CD4-positive, alpha-beta T cell treated with Interleukin-17A for 4 hours (primary cell): ENCODE results near the gene RTF1.

Source experiments
- DNase-seq: peaks from one replicate; pipeline ENCODE4 v3.0.0-alpha.2; 2020; ENCODE audit warnings: mixed read lengths

RTF1 gene

DNA sequence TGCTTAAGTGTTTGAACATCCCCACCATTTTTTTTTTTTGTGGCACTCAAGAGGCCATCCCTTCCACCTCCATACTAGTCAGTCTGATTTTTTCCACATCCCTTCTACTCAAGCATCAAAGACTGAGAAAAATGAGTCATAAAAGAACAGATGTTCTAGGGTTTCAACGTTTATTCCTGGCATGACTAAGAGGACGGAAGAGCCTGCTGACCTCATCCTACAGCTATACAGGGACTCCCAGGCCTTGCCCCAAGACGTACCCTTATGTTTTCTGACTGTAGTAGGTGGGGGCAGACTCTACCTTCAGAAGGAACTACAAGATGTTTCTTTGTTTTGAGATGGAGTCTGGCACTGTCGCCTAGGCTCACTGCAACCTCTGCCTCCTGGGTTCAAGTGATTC is 73.5 kb downstream of the RTF1 start:
- DNase-seq = peak; percentile 50

DNA sequence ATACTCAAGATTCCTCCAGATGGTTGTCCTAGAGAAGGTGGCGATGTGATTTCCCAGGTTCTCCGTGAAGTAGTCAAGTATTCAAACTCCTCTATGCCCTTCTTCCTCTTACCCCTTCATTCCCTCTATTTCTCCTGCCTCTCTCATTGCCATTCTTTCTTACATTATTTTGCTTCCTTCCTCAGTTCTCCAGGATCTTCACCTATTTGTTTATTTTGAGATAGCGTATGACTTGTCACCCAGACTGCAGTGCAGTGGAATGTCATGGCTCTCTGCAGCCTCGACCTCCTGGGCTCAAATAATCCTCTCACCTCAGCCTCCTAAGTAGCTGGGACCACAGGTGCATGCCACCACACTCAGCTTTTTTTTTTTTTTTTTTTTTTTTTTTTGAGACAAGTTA is 75.0 kb downstream of the RTF1 start:
- no peak for DNase-seq

DNA sequence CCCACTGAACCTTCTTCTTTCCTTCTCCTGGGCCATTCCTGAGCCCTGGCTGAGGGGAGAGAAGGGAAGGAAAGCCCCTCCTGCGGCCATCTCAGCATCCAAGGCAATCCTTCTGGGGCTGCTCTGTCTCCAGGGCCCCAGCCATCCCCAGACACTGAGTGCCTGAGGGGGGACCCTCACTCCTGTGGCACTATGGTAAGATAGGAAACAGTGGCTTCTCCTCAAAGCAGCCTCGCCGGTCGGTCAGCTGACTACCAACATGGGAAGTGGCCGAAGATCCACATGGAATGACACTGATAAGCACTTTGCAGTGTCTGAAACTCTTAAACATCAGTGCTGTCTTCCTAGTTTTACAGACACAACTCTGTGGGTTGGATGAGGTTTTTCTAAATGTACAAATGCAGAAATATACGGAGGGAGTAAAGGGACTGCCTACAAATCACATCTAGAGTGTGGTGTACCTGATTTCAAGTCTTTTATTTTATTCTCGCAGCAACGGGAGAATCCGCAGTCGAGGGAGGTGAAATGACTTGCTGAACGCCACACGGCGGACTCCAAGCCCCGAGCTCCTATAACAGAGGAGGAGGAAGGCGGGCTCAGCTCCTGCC is 75.8 kb downstream of the RTF1 start:
- no peak for DNase-seq

DNA sequence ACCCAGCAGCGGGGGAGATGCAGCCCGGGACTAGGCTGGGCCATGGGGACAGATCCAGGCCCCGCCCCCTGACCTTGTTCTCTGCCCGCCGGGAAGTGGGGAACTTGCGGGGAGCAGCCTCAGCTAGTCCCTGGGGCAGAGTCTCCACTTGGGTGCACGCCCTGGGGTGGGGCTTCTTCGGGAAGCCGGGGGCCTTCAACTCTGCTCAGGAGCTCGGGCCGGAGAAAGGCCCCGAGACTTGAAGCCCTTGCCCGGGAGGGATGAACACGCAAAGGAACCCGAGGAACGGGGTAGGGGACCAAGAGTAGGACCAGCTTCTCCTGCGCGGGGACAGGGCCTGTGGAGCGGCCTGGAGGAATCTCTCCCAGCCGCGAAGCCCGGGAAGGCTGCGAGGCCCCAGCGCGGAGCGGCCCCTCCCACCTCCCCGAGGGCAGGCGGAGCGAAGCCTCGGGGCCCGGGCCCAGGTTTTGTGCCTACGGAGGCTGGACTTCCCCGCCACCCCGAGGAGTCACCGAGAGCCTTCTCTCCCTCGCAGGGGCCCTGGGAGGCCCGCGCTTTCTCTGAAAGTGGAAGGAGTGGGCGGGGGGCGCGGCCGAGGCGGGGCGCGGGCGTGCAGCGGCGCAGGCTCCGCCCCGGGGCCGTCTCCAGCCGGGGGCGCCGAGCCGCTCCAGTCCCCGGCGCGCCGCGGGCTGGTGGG is 76.5 kb downstream of the RTF1 start, which contains the start of gene ITPKA:
TSS of gene ITPKA (plus strand) at position 670 of the 697 bp plus-strand sequence. CDS start 54 bp downstream, outside the sequence.
- peak; percentile 87 for DNase-seq

DNA sequence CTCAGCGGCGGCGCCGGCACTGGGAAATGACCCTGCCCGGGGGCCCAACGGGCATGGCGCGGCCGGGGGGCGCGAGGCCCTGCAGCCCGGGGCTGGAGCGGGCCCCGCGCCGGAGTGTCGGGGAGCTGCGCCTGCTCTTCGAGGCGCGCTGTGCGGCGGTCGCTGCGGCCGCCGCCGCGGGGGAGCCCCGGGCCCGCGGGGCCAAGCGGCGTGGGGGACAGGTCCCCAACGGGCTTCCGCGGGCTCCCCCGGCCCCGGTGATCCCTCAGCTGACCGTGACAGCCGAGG is 77.0 kb downstream of the RTF1 start:
- no peak for DNase-seq

DNA sequence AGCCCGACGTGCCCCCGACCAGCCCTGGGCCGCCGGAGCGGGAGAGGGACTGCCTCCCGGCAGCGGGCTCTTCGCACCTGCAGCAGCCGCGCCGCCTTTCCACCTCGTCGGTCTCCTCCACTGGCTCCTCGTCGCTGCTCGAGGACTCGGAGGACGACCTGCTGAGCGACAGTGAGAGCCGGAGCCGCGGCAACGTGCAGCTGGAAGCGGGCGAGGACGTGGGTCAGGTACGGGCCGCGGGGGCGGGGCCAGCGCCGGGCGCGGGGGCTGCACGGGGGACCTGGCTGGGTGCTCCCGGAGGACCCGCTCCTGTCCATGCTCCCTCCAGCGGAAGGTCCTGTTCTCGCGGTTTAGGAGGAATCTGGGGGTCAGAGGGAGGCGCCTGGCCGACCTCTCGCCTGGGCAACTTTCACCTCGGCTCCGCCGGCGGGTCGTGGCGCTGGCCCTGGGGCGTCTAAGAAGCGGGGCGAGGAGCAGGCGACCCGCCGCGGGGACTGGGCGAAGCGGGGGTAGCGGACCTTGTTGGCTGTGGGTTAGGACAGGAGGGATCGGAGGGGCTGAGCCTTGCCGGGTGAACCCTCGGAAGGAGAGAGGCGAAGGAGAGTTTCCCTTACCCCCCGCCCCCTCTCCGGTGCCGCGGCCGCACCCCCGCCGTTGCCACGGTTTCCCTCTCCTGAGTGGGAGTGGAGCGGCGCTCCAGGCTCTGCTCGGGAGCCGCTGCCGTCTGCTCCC is 77.5 kb downstream of the RTF1 start:
- peak; percentile 48 for DNase-seq

DNA sequence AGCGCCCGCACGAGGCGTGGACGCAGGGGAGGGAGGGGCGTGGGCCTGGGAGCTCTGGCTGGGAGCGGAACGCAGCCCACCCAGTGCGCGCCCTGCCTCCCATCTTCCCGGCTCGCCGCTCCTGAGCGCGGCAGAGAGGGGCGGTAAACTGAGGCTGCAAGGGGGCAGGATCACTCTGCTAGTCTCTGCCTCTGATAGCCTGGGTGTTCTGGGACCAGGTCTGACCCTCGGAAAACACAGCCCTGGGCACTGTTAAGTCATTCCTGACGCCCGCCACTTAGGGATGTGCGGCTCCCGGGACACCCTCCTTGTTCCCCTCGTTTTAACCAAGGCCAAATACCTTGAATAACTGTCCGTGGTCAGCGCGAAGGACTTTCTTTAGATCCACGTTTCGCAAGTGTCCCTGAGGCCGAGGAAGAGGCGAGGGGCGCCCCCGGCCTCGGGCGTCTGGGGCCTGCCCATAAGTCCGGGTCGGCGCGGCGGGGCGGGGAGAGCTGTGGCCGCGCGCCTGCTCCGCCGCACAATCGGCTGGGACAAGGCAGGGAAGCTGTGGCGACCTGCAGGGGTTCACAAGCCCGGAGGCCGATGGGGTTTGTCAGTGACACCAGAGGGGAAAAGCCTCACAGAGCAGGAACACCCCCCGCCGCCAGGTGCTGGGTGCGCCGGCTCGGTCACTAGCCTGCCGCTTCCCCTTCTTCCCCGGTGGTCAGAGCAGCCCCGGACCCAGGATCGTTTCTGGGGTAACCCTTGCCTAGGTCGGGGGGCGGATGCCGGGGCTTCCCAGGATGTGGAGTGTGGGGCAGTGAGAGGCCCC is 78.2 kb downstream of the RTF1 start:
- peak; percentile 53 for DNase-seq

DNA sequence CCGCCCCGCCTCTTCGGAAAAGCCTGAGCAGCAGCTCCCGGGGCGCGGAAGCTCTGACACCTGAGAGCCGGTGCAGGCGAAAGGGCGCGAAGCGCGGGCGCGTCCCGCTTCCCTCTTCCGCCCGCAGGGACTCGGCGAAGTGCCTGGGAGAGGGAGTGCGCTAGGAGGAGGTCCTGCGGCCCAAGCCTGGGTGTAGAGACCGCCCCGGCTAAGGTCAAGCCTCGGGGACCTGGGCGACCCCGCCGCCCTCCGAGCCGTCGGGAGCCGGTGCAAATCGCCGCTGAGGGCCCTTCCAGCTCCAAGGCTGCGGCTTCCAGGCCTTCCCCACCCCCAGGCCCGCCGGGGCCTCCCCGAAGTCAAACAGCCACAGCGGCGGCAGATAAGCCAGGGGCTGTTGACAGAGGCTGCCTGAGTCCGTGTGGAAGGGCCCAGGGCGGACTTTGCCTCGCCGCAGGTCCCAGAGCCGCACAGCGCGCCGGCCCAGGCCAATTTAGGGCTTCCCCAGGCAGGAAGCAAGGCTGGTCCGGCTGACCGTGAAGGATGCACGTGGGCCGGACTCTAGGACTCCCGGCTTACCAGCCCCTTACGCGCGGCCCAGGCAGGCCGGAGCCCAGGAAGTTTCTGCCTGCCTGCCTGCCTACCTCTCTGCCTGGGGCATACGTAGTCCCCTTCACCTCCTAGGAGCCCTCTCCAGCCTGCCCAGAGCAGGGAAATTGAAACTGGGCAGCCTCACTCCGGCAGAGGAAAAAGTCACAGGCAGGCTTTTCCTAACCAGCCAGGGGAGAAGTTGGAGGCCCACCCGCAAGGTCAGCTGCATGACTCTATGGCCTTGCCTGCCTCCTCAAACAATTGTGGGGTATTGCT is 79.1 kb downstream of the RTF1 start:
- no peak for DNase-seq

DNA sequence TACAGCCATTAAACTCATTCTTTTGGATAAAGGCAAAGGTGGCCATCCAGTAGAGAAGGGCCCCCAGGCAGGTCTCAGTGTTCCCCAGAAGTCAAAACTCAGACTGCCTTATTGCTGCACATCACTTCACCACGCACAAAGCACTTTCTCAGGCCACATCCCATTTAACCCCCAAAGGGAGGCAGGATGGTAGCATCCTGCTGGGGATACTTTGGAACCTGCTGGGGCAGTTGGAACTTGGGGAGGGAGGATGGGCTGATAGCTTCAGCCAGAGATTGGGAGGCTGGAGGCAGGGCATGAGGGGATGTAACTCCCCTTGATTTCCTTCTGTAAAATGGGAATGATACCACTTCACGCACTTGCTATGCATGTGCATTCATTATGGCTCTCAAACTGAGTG is 81.8 kb downstream of the RTF1 start:
- DNase-seq = no peak

DNA sequence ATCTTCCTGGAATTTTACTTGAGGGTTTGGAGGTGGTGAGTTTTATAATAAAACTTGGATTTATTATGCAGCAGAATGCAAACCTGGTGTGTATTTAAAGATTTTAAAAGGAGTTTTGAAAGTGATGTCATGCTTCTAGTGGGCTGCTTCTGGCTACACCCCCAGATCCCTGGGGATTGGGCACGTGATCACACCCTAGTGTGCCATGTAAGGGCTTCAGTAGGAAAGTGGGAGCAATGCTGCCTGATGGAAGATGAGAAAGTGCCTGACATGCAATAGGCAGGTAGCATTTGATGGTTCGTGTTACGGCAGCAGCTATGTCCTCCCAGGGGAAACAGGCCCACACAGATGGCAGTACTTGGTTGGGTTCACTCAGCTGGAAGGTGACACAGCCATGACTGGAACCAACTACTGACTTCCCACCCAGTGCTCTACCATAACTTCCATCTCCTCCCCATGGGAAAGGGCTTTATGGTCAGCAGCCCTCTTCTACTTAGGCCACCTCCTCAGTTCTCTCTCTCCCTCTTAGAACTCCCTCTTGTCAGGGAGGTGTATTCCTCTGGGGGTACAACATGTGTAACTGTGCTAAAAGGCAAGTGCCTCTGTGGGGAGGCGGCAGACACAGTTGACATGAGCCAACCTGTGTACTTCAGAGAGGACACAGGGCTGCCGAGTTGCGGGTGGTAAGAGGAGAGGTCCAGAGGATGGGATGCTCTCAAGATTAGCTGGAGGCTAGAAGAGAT is 82.4 kb downstream of the RTF1 start:
- DNase-seq = no peak

DNA sequence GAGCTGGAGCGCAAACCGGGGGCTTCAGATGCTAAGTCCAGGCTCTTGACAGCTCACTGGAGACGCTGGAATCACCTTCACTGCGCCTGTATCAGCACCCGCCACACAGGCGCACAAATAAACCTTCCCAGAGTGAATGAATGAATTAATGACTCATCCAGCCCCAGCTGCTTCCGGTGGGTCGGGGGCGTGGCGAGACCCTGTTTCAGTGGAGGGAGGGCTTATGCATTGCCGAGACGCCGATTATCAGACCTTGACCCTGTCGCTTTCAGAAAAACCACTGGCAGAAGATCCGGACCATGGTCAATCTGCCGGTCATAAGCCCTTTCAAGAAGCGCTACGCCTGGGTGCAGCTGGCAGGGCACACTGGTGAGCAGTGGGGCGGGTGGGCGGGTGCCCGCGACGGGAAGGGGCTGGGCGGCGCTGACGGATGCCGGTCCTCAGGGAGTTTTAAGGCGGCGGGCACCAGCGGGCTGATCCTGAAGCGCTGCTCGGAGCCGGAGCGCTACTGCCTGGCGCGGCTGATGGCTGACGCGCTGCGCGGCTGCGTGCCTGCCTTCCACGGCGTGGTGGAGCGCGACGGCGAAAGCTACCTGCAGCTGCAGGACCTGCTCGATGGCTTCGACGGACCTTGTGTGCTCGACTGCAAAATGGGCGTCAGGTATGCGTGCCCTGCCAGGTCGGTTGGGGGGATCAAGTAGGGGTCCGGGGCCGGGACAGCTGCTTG is 84.5 kb downstream of the RTF1 start:
- peak; percentile 55 for DNase-seq

DNA sequence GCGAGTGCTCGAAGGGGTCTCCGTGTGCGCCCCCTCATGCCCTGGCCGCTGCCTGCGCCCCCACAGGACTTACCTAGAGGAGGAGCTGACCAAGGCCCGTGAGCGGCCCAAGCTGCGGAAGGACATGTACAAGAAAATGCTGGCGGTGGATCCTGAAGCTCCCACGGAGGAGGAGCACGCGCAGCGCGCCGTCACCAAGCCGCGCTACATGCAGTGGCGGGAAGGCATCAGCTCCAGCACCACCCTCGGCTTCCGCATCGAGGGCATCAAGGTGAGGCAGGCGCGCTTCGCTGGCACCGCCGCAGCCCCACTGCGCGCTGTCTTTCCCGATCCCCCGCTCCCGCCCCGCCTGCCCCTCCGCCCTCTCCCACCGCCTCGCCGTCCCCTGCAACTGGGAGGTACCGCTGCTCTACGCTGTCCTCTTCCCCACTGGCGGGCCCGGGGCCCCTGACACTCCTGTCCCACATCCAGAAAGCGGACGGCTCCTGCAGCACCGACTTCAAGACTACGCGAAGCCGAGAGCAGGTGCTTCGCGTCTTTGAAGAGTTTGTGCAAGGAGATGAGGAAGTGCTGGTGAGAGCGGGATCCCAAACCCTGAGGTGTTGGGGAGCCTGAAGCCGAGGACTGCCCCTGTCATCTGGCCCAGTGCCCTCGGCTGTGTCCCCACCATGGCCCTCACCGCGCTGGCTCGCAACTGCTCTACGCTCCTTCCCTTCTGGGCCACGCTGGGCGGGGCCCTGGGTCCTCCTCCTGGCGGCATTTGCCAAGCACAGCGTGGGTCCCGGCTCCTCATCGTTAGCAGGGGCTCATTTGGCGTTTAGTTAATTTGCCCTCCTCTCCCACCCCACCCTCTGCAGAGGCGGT is 85.3 kb downstream of the RTF1 start:
- peak; percentile 64 for DNase-seq

DNA sequence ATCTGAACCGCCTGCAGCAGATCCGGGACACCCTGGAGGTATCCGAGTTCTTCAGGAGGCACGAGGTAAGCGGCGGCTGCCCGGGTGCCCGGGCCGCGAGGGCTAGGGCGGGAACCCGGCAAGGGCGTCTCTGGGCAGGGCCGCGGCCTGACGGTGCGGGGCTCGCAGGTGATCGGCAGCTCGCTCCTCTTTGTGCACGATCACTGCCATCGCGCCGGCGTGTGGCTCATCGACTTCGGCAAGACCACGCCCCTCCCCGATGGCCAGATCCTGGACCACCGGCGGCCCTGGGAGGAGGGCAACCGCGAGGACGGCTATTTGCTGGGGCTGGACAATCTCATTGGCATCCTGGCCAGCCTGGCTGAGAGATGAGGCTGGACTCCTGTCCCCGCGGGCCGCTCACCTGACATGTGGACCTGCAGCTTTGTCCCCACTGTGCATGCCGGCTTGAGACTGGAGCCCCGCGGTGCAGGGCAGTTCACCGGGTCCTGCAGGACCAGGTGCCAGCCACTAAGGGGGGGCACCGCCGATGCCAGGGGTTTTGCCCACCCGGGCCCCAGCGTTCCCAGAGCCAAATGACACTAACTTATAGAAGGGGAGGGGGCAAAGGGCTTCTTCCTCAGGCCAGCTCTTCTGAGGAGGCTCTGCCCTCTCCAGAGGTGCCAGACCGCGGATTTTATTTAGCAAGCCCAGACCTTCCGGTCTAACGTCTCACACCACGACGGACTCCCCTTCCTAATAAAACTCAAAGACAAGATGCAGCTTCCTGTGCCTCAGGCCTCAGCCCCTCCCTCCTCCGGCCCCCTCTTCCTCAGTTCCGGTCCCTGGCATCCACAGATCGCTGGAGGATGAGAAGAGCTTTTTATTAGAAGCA is 86.1 kb downstream of the RTF1 start:
- peak; percentile 16 for DNase-seq

DNA sequence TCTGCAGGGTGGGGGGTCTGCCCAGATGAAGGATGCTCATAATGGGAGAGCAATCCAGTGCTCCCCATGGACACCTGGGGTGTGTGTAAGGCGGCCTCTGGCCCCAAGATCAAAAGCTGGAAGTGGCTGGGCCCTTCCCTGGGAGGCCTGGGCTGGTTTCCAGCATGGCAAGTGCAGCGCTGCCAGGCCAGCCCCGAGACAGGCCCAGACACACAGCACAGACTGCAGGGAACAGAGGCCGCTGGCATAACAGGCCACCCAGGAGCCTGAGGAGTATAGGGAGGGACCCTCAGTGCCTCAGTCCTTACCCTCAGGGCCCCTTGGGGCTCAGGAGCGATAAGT is 86.7 kb downstream of the RTF1 start:
- DNase-seq = no peak

DNA sequence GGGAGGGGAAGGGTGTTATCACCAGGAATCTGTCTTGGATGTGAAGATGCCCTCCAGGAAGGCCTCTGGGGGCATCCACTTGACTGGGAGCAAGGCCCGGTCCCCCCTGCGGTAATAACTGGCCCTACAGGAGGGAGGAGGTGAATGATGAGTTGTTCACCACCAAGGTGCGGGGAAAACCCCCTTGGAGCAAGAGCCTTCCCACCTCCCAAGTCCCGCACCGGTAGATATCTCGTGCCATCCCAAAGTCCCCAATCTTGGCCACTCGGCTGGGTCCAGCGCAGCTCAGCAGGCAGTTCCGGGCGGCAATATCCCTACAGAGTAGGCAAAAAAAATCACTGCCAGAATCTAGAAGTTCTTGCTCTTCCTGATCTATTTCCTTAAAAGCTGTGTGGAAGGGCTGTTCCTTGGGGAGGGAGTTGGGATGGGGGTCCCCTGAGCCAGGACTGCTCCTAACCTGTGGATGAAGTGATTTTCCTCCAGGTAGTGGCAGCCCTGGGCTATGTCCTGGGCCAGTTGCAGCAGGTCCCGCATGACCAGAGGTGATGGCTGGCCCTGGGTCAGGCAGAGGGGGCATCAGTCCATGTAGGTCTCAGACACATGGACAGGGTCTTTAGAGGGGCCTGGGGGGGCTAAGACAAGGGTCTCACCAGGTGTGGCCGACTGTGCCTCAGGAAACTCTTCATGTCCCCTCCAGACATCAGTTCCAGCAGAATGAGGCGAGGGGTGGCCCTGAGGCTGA is 88.0 kb downstream of the RTF1 start:
- no peak for DNase-seq

DNA sequence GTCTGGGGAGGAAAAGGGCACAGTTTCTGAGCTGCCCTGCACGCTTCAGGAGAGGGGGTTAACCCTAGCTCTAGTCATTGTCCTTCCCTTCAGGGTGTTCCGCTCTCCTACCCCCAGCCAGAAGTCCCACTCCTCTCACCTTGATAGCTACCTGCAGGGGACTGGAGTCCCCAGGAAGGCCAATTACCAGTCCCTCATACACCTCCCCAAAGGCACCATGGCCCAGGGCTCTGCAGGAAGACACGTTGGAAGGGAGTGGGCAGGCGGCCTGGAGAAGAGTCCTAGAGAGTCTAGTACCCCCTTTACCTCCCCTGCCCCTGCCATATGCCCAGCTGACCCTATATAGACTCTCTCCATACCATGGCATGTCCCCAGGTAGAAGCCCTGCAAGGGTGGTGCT is 88.9 kb downstream of the RTF1 start:
- DNase-seq = no peak

DNA sequence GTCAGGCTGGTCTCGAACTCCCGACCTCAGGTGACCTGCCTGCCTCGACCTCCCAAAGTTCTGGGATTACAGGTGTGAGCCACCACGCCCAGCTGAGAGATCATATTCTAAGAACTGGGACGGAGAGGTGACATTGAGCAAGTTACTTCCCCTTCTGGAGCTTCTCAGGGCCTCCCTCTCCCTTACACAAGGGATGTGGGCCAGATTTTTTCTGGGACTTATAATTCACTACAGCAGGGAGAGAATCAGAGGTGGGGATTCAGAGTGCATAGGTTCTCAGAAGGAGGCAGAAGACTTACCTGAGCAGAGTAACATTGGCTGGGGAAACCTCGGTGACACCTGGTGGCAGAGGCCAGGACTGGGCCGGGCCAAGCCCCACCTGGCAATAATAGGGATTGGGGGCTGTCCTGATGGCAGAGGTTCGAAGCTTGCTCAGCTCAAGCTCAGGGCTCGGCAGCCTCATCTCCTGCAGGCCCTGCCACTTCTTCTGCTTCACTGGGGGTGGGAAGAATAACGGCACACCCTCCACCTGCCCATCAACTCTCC is 90.0 kb downstream of the RTF1 start:
- peak; percentile 31 for DNase-seq

DNA sequence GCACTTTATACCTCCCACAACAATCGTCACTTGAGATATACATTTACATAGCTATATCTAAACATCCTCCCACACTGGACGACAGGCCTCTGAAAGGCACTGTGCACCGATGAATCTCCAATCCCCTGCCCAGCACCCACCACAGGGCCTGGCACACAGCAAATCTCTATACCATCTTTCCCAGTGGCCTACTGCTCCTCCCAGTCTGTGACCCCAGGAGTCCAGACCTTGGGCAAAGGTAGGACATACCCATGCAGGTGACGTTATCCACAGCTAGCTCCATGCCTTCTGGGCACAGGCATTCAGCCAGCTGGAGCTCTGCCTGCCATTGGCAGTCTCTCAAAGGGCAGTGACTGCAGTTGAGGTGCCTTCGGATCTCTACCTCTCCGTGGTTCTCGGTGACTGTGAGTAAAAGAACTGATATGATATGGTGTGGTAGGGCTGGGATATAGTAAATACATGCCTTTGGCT is 91.0 kb downstream of the RTF1 start:
- no peak for DNase-seq
